Mucosa of rectum (tissue), 2 donors: ENCODE measurements around the gene PPDPF.
"Not testable (repeated sequence)": the region's sequence is repeated elsewhere in the genome, so short reads cannot be mapped to it uniquely, and the experiment has no call there.

Experiments used
- H3K27ac ChIP-seq, 2 donors: one replicate each; pipeline ENCODE4 v1.7.0; 2013; ENCODE audit warnings: inconsistent platforms in 2 of 2, low read depth in 2 of 2, low read length in 2 of 2
- H3K27me3 ChIP-seq, 2 donors: one replicate each; pipeline ENCODE4 v1.7.0; 2013; ENCODE audit warnings: low read length in 2 of 2; ENCODE audit not compliant: control insufficient read depth in 2 of 2, insufficient read depth in 2 of 2
- H3K36me3 ChIP-seq, 2 donors: one replicate each; pipeline ENCODE4 v1.7.0; 2013; ENCODE audit warnings: low read length in 2 of 2; ENCODE audit not compliant: control insufficient read depth in 2 of 2, insufficient read depth in 2 of 2
- H3K4me1 ChIP-seq, 2 donors: one replicate each; pipeline ENCODE4 v1.7.0; 2013; ENCODE audit warnings: low read length in 2 of 2, mild to moderate bottlenecking in 1 of 2; ENCODE audit not compliant: control insufficient read depth in 2 of 2, insufficient read depth in 2 of 2
- H3K4me3 ChIP-seq, 2 donors: one replicate each; pipeline ENCODE4 v1.7.0; 2013; ENCODE audit warnings: low read length in 2 of 2
- H3K9ac ChIP-seq, 2 donors: one replicate each; pipeline ENCODE4 v1.7.0; 2013; ENCODE audit warnings: low read length in 2 of 2, low read depth in 1 of 2, mild to moderate bottlenecking in 1 of 2
- H3K9me3 ChIP-seq, 2 donors: one replicate each; pipeline ENCODE4 v1.7.0; 2013; ENCODE audit warnings: low read length in 2 of 2; ENCODE audit not compliant: control insufficient read depth in 2 of 2
- donor health status: healthy.
- donor health status: Normal muscosa, but diverticular disease.

Gene PPDPF

GRCh38 chr20:63478346-63479302 lies 41.9 kb upstream of the PPDPF start:
- H3K27me3 ChIP-seq = peaks cover 28 to 30% of the 10 kb centered on the region in 2 donors
- no peak overlapping the region for H3K4me3 ChIP-seq
- no peak overlapping the region for H3K9ac ChIP-seq
- no peaks in the 10 kb centered on the region for H3K9me3 ChIP-seq
- no peak overlapping the region for H3K27ac ChIP-seq
- no peaks in the 10 kb centered on the region for H3K4me1 ChIP-seq
- no peaks in the 10 kb centered on the region for H3K36me3 ChIP-seq

GRCh38 chr20:63479695-63480419 lies 40.7 kb upstream of the PPDPF start:
- not testable (repeated sequence) for H3K9me3 ChIP-seq, H3K36me3 ChIP-seq, H3K9ac ChIP-seq, H3K4me3 ChIP-seq, H3K27ac ChIP-seq, H3K4me1 ChIP-seq
- H3K27me3 ChIP-seq = peaks cover 20 to 23% of the 10 kb centered on the region in 2 donors

- Histone ChIP-seq H3K27ac (no peak overlapping the region), H3K4me1 (no peaks in the 10 kb centered on the region), H3K4me3 (no peak overlapping the region), H3K27me3 (peaks cover 19 to 20% of the 10 kb centered on the region in 2 donors), H3K9ac (no peak overlapping the region), H3K9me3 (no peaks in the 10 kb centered on the region), H3K36me3 (no peaks in the 10 kb centered on the region)
Measured at GRCh38 chr20:63481503-63481902, 39.1 kb upstream of the PPDPF start.

GRCh38 chr20:63482021-63482587 lies 38.5 kb upstream of the PPDPF start:
- H3K9me3 ChIP-seq = no peaks in the 10 kb centered on the region
- H3K36me3 ChIP-seq = no peaks in the 10 kb centered on the region
- no peak overlapping the region for H3K9ac ChIP-seq
- no peak overlapping the region for H3K4me3 ChIP-seq
- H3K27ac ChIP-seq = no peak overlapping the region
- no peaks in the 10 kb centered on the region for H3K4me1 ChIP-seq
- peaks cover 17 to 19% of the 10 kb centered on the region in 2 donors for H3K27me3 ChIP-seq

- H3K36me3 ChIP-seq = no peaks in the 10 kb centered on the region
- no peak overlapping the region for H3K27ac ChIP-seq
- no peaks in the 10 kb centered on the region for H3K9me3 ChIP-seq
- H3K9ac ChIP-seq = no peak overlapping the region
- H3K4me1 ChIP-seq = no peaks in the 10 kb centered on the region
- peaks cover 20% of the 10 kb centered on the region in 2 donors for H3K27me3 ChIP-seq
- no peak overlapping the region for H3K4me3 ChIP-seq
Measured at GRCh38 chr20:63483834-63484233, 36.7 kb upstream of the PPDPF start.

GRCh38 chr20:63484236-63484635 lies 36.3 kb upstream of the PPDPF start:
- Histone ChIP-seq H3K9ac (no peak overlapping the region), H3K27ac (no peak overlapping the region), H3K9me3 (no peaks in the 10 kb centered on the region), H3K4me1 (no peaks in the 10 kb centered on the region), H3K27me3 (peaks cover 19 to 20% of the 10 kb centered on the region in 2 donors), H3K4me3 (no peak overlapping the region), H3K36me3 (no peaks in the 10 kb centered on the region)

- no peak overlapping the region for H3K9ac ChIP-seq
- no peaks in the 10 kb centered on the region for H3K36me3 ChIP-seq
- no peak overlapping the region for H3K27ac ChIP-seq
- peaks cover 15 to 19% of the 10 kb centered on the region in 2 donors for H3K27me3 ChIP-seq
- no peak overlapping the region for H3K4me3 ChIP-seq
- H3K4me1 ChIP-seq = no peaks in the 10 kb centered on the region
- H3K9me3 ChIP-seq = no peaks in the 10 kb centered on the region
Measured at GRCh38 chr20:63484651-63485403, 35.7 kb upstream of the PPDPF start.

GRCh38 chr20:63486300-63486855 lies 34.2 kb upstream of the PPDPF start:
- H3K36me3 ChIP-seq = no peaks in the 10 kb centered on the region
- no peaks in the 10 kb centered on the region for H3K9me3 ChIP-seq
- no peaks in the 10 kb centered on the region for H3K4me1 ChIP-seq
- peaks cover 14 to 17% of the 10 kb centered on the region in 2 donors for H3K27me3 ChIP-seq
- no peak overlapping the region for H3K27ac ChIP-seq
- H3K4me3 ChIP-seq = no peak overlapping the region
- no peak overlapping the region for H3K9ac ChIP-seq

GRCh38 chr20:63487116-63487764 lies 33.3 kb upstream of the PPDPF start:
- no peaks in the 10 kb centered on the region for H3K9me3 ChIP-seq
- H3K4me3 ChIP-seq = no peak overlapping the region
- H3K27me3 ChIP-seq = peaks cover 9 to 13% of the 10 kb centered on the region in 2 donors
- H3K36me3 ChIP-seq = no peaks in the 10 kb centered on the region
- H3K27ac ChIP-seq = no peak overlapping the region
- H3K4me1 ChIP-seq = no peaks in the 10 kb centered on the region
- H3K9ac ChIP-seq = no peak overlapping the region
